Measurements from ENCODE around the gene TP53BP1.
"Not testable (repeated sequence)": the region's sequence is repeated elsewhere in the genome, so short reads cannot be mapped to it uniquely, and the experiment has no call there.

Gene TP53BP1, protein sequence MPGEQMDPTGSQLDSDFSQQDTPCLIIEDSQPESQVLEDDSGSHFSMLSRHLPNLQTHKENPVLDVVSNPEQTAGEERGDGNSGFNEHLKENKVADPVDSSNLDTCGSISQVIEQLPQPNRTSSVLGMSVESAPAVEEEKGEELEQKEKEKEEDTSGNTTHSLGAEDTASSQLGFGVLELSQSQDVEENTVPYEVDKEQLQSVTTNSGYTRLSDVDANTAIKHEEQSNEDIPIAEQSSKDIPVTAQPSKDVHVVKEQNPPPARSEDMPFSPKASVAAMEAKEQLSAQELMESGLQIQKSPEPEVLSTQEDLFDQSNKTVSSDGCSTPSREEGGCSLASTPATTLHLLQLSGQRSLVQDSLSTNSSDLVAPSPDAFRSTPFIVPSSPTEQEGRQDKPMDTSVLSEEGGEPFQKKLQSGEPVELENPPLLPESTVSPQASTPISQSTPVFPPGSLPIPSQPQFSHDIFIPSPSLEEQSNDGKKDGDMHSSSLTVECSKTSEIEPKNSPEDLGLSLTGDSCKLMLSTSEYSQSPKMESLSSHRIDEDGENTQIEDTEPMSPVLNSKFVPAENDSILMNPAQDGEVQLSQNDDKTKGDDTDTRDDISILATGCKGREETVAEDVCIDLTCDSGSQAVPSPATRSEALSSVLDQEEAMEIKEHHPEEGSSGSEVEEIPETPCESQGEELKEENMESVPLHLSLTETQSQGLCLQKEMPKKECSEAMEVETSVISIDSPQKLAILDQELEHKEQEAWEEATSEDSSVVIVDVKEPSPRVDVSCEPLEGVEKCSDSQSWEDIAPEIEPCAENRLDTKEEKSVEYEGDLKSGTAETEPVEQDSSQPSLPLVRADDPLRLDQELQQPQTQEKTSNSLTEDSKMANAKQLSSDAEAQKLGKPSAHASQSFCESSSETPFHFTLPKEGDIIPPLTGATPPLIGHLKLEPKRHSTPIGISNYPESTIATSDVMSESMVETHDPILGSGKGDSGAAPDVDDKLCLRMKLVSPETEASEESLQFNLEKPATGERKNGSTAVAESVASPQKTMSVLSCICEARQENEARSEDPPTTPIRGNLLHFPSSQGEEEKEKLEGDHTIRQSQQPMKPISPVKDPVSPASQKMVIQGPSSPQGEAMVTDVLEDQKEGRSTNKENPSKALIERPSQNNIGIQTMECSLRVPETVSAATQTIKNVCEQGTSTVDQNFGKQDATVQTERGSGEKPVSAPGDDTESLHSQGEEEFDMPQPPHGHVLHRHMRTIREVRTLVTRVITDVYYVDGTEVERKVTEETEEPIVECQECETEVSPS (N-terminal part only)

DNA sequence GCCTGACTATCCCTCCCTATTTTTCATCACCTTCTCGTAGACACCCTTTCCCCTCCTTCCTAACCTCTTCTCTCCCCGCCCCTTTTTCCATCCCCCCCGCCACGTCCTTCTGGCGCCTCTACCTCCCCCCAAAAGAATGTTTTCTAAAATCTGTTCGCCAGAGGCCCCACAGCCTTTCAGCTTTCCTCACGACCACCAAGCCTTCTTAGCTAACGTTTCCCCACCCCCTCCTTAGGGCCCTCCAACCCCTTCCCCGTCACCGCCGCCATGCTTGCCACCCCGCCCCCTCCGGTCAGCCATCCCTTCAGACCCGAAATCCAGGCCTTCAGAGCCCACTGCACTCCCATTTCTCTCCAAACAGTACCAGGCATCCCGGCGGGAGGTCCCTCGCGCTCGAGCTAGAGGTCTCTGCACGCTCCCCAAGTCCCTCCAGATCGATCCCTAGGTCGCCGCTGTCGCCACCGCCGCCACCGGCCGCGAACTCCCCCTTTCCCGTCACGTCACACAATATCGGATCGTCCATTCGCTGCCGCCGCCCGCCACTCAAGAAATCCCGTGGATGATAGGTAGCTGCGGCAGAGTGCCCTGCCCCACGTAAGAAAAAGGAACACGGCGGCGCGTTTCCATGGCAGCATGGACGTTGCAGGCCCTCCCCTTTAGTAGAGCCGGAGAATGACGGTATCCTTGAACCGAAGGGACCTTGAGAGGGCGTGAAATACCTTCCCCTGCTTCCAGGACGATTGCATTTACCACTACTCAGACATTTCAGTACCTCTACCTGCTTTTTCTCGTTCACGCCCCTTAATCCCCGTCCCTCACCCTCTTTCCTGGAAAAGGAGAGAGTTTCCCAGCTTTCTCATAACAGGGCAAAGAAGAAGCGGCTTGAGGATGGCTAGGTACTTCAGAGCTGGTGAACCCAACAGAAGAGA, at the start of gene TP53BP1:
TP53BP1 (minus strand) TSS at position 484 of the 929 bp plus-strand sequence; CDS start at position 371, 113 bp downstream.
- DNase-seq (ENCODE audit: low spot score): peak; percentile 94

DNA sequence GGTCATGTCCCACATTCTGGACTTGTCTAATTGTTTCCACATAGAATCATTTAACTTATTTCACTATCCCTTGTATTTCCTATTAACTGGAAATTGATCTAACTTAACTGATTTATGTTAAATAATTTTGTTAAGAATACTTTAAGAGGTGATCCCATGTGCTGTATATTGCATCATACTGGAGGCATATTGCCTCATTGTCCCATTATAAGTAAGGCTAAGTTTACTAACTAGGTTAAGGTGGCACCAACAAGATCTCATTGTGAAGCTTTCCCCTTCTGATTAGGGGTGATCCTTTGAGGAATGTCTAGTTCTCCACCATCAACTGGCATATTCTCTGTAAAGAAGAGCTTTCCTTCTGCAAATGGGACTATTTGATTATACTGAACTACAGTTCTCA, 48.8 kb upstream of the TP53BP1 start:
- DNase-seq (ENCODE audit: low spot score): no peak

DNA sequence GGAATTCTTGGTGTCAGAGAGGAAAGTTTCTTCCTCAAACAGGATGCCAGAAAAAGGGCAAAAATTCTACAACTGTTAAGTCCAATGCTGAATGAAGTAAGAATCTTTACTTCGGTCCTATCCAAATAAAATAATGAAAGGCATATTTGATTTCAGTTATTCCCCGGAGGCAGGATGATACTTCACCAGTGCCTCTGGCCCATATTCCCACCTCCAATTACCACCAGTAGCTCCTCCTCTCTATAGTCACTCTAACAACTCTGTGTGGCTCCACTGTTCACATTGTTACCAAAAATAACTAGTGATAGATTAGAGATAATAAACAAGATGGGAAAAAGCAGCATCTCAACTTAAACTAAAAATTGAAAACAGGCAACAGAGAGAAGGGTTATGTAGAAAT, 45.1 kb upstream of the TP53BP1 start:
- DNase-seq (ENCODE audit: low spot score): no peak

DNA sequence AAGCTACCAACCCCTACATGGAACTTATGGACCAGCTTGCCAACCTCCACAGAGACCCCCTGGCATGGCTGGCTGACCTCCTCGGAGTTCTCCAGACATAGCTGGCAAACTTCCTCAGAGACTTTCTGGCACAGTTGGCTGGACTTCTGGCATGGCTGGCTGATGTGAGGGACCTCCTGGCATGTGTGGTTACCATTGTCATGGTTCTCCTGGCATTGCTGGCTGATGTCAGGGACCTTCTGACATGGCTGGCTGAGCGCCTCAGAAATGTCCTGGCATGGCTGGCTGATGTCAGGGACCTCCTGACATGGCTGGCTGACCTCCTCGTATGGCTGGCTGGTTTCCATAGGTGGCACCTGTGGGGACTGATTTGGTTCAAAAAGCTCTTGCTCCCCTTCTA, 41.9 kb upstream of the TP53BP1 start:
- no peak for DNase-seq (ENCODE audit: low spot score)

DNA sequence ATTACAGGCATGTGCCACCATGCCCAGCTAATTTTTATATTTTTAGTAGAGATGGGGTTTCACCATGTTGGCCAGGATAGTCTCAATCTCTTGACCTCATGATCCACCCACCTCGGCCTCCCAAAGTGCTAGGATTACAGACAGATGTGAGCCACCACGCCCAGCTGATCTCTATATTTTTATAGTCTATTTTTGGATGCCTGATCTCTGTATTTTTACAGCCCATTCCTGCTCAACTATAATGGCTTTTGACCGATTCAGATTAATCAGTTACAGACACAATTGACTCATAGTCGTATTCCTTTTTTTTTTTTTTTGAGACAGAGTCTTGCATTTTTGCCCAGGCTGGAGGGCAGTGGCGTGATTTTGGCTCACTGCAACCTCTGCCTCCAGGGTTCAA, 39.9 kb upstream of the TP53BP1 start:
- DNase-seq (ENCODE audit: low spot score): not testable (repeated sequence)

DNA sequence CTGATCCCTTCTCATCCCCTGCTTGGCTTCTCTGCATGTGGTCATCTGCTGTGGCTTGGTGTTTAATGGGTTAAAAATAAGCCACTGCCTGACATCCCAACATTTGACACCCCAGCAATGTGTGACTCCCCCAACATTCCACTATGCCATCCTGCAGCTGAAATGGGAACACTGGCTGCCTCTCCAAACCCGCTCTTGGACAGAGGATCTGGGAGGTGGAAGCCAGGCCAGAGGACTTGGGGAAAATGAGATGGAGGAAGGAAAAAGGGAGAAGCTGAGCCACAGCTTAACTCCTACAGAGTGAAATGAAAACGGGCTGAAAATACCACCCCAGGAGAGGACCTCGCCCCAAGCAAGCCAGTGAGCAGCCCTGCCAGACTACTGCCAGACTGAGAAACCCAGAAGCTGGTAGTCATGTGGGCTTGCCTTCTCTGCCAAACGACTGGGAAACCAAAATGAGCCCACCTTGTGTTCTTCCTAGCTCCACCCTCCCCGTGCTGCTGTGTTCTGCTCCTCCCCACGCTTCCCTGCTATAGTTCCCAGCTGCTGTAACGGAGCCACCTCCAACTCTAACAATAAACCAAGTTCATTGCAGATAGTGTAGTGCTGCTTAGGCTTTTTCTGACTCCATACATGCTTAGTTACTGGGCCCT, 38.2 kb upstream of the TP53BP1 start:
- no peak for DNase-seq (ENCODE audit: low spot score)

DNA sequence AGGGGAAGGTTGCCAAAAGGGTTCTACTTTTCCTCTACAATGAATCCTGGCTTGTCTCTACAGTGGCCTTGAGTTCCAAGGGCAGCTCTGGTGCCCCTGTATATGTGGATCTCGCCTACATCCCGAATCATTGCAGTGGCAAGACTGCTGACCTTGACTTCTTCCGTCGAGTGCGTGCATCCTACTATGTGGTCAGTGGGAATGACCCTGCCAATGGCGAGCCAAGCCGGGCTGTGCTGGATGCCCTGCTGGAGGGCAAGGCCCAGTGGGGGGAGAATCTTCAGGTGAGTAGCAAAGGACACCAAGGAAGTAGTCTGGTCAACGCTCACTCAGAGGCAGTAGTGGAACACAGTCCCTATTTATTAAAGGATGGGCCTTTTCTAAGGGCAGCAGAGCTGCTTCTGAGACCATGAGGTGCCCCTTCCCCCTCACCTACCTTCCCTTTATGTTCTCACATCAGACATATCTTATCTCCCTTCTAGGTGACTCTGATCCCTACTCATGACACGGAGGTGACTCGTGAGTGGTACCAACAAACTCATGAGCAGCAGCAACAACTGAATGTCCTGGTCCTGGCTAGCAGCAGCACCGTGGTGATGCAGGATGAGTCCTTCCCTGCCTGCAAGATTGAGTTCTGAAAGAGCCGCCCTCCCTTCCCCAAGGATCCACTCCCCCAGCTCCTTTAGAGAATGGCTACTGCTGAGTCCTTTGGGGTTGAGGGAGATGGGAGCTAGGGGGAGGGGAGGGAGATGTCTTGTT, 36.8 kb upstream of the TP53BP1 start:
- DNase-seq (ENCODE audit: low spot score): no peak

DNA sequence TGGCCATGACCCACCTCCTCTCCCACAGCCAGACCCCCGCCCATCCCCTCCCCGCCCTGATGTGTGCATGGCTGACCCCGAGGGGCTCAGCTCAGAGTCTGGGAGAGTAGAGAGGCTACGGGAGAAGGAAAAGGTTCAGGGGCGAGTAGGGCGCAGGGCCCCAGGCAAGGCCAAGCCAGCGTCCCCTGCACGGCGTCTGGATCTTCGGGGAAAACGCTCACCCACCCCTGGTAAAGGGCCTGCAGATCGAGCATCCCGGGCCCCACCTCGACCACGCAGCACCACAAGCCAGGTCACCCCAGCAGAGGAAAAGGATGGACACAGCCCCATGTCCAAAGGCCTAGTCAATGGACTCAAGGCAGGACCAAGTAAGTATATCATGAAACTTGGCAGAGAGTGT, 36.2 kb upstream of the TP53BP1 start:
- no peak for DNase-seq (ENCODE audit: low spot score)

DNA sequence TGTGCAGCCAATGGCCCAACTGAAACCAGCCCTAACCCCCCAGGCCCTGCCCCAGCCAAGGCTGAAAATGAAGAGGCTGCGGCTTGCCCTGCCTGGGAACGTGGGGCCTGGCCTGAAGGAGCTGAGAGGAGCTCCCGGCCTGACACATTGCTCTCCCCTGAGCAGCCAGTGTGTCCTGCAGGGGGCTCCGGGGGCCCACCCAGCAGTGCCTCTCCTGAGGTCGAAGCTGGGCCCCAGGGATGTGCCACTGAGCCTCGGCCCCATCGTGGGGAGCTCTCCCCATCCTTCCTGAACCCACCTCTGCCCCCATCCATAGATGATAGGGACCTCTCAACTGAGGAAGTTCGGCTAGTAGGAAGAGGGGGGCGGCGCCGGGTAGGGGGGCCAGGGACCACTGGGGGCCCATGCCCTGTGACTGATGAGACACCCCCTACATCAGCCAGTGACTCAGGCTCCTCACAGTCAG, 35.6 kb upstream of the TP53BP1 start:
- DNase-seq (ENCODE audit: low spot score): no peak

DNA sequence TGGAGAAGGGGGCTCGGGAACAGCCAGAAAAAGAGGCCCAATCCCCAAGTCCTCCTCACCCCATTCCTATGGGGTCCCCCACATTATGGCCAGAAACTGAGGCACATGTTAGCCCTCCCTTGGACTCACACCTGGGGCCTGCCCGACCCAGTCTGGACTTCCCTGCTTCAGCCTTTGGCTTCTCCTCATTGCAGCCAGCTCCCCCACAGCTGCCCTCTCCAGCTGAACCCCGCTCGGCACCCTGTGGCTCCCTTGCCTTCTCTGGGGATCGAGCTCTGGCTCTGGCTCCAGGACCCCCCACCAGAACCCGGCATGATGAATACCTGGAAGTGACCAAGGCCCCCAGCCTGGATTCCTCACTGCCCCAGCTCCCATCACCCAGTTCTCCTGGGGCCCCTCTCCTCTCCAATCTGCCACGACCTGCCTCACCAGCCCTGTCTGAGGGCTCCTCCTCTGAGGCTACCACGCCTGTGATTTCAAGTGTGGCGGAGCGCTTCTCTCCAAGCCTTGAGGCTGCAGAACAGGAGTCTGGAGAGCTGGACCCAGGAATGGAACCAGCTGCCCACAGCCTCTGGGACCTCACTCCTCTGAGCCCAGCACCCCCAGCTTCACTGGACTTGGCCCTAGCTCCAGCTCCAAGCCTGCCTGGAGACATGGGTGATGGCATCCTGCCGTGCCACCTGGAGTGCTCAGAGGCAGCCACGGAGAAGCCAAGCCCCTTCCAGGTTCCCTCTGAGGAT, 35.0 kb upstream of the TP53BP1 start:
- DNase-seq (ENCODE audit: low spot score): no peak

DNA sequence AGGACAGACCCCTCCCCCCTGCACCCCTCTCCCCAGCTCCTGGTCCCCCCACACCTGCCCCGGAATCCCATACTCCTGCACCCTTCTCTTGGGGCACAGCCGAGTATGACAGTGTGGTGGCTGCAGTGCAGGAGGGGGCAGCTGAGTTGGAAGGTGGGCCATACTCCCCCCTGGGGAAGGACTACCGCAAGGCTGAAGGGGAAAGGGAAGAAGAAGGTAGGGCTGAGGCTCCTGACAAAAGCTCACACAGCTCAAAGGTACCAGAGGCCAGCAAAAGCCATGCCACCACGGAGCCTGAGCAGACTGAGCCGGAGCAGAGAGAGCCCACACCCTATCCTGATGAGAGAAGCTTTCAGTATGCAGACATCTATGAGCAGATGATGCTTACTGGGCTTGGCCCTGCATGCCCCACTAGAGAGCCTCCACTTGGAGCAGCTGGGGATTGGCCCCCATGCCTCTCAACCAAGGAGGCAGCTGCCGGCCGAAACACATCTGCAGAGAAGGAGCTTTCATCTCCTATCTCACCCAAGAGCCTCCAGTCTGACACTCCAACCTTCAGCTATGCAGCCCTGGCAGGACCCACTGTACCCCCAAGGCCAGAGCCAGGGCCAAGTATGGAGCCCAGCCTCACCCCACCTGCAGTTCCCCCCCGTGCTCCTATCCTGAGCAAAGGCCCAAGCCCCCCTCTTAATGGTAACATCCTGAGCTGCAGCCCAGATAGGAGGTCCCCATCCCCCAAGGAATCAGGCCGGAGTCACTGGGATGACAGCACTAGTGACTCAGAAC, 34.3 kb upstream of the TP53BP1 start:
- no peak for DNase-seq (ENCODE audit: low spot score)

DNA sequence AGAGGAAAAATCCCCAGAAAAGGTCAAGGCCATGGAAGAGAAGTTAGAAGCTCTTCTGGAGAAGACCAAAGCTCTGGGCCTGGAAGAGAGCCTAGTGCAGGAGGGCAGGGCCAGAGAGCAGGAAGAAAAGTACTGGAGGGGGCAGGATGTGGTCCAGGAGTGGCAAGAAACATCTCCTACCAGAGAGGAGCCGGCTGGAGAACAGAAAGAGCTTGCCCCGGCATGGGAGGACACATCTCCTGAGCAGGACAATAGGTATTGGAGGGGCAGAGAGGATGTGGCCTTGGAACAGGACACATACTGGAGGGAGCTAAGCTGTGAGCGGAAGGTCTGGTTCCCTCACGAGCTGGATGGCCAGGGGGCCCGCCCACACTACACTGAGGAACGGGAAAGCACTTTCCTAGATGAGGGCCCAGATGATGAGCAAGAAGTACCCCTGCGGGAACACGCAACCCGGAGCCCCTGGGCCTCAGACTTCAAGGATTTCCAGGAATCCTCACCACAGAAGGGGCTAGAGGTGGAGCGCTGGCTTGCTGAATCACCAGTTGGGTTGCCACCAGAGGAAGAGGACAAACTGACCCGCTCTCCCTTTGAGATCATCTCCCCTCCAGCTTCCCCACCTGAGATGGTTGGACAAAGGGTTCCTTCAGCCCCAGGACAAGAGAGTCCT, 33.4 kb upstream of the TP53BP1 start:
- DNase-seq (ENCODE audit: low spot score): no peak

DNA sequence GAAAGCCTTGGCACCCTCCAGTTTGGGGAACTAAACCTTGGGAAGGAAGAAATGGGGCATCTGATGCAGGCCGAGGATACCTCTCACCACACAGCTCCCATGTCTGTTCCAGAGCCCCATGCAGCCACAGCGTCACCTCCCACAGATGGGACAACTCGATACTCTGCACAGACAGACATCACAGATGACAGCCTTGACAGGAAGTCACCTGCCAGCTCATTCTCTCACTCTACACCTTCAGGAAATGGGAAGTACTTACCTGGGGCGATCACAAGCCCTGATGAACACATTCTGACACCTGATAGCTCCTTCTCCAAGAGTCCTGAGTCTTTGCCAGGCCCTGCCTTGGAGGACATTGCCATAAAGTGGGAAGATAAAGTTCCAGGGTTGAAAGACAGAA, 32.2 kb upstream of the TP53BP1 start:
- DNase-seq (ENCODE audit: low spot score): no peak

DNA sequence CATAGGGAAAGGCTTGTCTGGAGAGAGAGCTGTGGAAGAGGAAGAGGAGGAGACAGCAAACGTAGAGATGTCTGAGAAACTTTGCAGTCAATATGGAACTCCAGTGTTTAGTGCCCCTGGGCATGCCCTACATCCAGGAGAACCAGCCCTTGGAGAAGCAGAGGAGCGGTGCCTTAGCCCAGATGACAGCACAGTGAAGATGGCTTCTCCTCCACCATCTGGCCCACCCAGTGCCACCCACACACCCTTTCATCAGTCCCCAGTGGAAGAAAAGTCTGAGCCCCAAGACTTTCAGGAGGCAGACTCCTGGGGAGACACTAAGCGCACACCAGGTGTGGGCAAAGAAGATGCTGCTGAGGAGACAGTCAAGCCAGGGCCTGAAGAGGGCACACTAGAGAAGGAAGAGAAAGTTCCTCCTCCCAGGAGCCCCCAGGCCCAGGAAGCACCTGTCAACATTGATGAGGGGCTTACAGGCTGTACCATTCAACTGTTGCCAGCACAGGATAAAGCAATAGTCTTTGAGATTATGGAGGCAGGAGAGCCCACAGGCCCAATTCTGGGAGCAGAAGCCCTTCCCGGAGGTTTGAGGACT, 31.4 kb upstream of the TP53BP1 start:
- no peak for DNase-seq (ENCODE audit: low spot score)

DNA sequence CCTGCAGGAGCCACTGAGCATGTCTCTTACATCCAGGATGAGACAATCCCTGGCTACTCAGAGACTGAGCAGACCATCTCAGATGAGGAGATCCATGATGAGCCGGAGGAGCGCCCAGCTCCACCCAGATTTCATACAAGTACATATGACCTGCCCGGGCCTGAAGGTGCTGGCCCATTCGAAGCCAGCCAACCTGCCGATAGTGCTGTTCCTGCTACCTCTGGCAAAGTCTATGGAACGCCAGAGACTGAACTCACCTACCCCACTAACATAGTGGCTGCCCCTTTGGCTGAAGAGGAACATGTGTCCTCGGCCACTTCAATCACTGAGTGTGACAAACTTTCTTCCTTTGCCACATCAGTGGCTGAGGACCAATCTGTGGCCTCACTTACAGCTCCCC, 30.7 kb upstream of the TP53BP1 start:
- DNase-seq (ENCODE audit: low spot score): no peak

DNA sequence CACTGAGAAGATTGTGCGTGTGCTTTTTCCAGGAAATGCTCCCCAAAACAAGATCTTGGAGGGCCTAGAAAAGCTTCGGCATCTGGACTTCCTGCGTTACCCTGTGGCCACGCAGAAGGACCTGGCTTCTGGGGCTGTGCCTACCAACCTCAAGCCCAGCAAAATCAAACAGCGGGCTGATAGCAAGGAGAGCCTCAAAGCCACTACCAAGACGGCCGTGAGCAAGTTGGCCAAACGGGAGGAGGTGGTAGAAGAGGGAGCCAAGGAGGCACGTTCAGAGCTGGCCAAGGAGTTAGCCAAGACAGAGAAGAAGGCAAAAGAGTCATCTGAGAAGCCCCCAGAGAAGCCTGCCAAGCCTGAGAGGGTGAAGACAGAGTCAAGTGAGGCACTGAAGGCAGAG, 29.3 kb upstream of the TP53BP1 start:
- no peak for DNase-seq (ENCODE audit: low spot score)

DNA sequence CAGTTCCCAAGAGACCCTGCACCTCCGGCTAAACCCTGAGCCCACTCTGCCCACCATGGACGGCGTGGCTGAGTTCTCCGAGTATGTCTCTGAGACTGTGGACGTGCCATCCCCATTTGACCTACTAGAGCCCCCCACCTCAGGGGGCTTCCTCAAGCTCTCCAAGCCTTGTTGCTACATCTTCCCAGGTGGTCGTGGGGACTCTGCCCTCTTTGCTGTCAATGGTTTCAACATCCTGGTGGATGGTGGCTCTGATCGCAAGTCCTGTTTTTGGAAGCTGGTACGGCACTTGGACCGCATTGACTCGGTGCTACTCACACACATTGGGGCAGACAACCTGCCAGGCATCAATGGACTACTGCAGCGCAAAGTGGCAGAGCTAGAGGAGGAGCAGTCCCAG, 28.5 kb upstream of the TP53BP1 start:
- no peak for DNase-seq (ENCODE audit: low spot score)
